ENCODE measurements around the gene DHCR24.

The DHCR24 gene

DNA sequence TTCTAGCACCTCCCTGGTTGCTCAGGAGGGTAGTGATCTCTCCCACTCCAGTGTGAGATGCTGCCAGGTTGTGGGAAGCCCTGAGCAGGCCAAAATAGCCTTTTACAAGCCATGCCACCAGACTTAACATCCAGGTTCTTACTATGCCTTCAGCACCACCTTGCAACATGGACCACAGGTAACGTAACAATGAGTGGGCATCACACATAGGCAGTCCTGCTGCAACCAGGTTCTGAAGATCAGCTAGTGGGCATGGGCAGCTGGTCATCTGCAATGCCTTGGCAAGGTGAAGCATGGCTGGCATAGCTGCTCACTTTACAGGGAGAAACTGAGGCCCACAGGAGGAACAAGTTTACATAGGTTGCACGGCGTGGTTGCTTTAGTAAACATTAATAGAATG lies 40.7 kb downstream of the DHCR24 start:
- DNase-seq (ENCODE audit: low spot score) = no peak

- no peak for DNase-seq (ENCODE audit: low spot score)
Measured at GRCh38 chr1:54845772-54846171, 41.2 kb downstream of the DHCR24 start.

GRCh38 chr1:54844564-54844963 lies 42.4 kb downstream of the DHCR24 start:
- no peak for DNase-seq (ENCODE audit: low spot score)

GRCh38 chr1:54843449-54843848 lies 43.5 kb downstream of the DHCR24 start:
- no peak for DNase-seq (ENCODE audit: low spot score)

GRCh38 chr1:54842963-54843362 lies 44.0 kb downstream of the DHCR24 start:
- no peak for DNase-seq (ENCODE audit: low spot score)

- DNase-seq (ENCODE audit: low spot score) = no peak
Measured at GRCh38 chr1:54842206-54842915, 44.6 kb downstream of the DHCR24 start.

DNA sequence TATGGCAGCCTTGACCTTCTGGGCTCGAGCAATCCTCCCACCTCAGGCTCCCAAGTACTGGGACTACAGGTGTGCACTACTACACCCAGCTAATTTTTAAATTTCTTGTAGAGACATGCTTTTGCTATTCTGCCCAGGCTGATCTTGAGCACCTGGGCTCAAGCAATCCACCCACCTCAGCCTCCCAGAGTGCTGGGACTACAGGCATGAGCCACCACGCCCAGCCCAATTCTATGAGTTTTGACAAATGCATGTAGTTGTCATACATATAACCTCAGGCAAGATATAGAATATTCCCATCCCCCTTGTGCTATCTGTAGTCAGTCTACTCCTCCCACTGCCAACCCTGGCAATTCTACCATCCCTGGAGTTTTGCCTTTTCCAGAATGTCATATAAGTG lies 47.2 kb downstream of the DHCR24 start:
- no peak for DNase-seq (ENCODE audit: low spot score)

DNA sequence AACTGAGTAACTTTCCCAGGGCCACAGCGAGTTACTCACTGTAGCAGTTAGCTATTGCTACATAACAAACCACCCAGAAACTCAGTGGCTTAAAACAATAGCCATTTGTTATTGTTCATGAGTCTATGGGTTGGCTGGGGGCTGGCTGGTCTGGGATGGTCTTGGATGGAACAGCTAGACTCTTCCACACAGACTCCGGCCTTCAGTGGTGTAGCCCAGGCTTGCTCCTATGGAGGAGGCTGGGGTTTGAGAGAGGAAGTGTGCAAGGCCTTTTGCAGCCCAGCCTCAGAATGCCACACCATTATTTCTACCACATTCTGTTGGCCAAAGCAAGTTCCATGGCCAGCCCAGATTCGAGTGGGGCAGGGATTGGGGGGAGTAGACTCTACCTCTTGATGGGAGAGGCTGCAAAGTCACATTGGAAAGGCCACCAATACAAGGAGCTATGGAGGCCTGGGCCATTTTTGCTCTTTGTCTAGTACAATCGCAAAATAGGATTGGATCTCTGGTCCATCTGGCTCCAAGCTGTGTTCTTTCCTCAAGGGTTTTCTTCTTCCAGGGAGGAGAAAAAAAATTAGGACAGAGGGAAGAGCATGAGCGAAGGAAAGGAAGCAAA lies 48.3 kb downstream of the DHCR24 start:
- no peak for DNase-seq (ENCODE audit: low spot score)

DNA sequence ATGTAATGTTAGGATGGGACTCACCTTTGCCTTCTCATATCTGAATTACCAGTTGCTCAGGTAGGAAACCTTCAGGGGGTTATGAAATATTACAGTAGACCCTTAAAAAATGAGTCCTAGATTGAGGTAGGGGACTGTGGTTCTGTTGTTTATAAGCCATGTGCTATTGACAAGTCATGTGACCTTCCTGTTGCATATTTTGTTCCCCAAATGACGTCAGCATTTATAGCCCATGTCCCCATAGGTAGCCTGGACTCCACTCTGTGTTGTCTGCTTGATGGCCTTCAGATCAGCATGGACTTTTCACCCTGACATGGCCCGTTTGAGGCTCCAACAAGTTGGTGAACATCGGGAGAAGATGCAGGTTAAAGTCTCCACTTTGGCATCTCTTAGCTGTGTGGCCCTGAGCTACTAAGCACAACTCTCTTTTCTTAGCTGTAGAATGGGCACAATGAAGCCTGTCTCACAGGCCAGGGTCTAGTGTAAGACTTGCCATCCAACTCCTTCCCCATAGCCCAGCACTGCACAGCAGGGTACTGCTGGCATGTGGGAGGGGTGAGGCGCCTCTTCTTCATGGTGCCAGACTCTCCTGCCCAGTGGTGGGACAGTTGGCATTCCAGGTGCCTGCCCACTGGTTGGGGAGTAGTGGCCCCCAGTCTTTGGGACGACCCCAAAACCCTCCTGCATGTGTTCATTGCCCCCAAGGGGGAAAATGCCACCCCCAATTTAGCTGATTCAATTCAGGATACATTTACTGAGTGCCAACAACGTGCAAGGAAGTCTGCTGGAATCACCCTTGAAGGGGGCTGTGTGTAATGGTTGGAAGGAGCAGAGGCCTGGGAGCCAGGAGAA lies 49.8 kb downstream of the DHCR24 start:
- no peak for DNase-seq (ENCODE audit: low spot score)

GRCh38 chr1:54836594-54836993 lies 50.4 kb downstream of the DHCR24 start:
- no peak for DNase-seq (ENCODE audit: low spot score)

DNA sequence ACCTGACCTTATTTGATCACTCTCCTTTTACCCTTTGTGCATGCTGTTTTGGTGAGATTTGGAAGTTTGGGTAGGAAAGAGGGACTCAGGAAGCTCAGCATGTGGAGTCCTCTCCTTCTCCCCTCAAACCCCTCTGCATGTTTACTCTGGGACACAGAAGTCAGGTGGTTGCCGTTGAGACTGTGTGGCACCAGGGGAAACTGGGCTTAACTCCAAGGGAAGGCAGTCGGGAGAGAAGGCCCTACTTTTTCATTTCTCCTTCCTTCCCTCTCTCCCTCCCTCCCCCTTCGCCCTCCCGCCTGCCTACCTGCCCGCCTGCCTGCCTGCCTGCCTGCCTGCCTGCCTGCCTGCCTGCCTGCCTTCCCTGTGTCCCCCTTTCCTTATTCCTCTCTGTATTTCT lies 51.0 kb downstream of the DHCR24 start:
- no peak for DNase-seq (ENCODE audit: low spot score)

DNA sequence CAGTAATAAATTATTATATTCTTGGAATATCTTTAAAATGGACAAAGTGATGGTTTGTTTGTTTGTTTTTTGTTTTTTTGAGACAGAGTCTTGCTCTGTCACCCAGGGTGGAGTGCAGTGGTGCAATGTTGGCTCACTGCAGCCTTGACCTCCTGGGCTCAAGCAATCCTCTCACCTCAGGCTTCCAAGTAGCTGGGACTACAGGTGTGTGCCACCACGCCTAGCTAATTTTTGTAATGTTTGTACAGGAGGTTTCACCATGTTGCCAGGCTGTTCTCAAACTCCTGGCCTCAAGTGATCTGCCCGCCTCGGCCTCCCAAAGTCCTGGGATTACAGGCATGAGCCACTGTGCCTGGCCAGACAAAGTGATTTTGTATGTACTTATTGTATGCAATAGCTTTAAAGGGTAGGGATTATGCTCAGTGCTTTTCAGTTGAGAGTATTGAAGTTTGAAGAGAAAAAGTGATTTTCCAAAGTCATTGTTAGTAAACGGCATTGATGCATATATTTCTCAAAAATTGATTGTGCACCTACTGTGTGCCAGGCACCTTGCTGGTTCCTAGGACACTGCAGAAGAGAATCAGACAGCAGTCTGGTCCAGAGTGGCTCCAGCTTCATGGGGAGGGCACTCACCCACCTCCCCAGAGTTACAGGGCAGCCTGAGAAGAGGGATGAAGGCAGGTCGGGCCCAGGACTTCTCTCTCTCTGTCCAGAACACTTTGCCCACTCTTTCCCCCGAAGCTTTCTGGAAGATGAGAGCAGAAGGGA lies 51.7 kb downstream of the DHCR24 start:
- no peak for DNase-seq (ENCODE audit: low spot score)

DNA sequence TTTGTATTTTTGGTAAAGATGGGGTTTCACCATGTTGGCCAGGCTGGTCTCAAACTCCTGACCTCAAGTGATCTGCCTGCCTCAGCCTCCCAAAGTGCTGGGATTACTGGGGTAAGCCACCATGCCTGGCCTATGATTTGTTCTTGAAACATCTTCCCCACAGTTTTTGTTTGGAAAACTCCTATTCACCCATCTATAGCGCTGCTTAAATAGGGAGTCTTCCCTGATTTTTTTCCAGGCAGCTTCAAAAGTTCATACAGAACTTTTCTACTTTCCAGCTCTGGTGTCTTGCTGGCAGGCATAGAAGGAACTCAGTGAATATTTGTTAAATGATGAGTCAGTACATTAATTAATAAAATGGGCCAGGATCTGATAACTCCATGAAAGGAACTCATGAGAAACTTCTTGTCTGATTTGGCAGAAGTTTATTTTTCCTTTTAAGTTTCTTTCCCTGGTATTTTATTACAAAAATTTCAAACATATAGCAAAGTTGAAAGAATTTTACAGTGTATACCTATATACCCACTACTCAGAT lies 52.9 kb downstream of the DHCR24 start:
- DNase-seq (ENCODE audit: low spot score) = no peak

- no peak for DNase-seq (ENCODE audit: low spot score)
Measured at GRCh38 chr1:54833121-54833520, 53.9 kb downstream of the DHCR24 start.

DNA sequence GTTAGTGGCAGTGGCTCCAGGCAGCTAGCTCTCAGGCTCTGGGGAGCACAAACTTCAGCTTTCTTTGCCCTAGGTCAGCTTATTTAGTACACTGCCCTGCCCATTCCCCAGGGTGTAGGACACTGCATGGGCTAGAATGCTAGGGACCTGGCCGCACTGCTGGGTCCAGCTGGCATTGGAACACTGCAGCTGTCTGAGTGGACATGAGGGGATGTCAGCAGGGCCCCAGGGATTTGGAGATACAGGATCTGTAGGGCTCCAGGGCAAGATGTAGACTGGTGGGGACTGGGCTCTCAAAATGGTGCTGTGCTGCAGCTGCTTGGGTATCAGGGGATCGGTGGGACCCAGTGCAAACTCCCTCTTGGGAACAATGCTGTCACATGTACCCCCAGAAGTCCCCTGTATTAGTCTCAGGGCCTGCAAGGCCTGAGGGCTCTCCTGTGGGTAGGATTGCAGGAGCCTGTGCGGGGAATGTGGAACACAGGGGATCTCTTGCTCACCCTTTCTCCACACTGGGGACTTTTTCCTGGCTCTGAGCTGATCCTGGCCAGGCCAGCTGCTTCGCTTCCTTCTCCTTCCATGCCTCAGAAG lies 60.7 kb downstream of the DHCR24 start:
- DNase-seq (ENCODE audit: low spot score) = no peak

- no peak for DNase-seq (ENCODE audit: low spot score)
Measured at GRCh38 chr1:54825696-54826095, 61.3 kb downstream of the DHCR24 start.

GRCh38 chr1:54823670-54824069 lies 63.3 kb downstream of the DHCR24 start:
- no peak for DNase-seq (ENCODE audit: low spot score)

DNA sequence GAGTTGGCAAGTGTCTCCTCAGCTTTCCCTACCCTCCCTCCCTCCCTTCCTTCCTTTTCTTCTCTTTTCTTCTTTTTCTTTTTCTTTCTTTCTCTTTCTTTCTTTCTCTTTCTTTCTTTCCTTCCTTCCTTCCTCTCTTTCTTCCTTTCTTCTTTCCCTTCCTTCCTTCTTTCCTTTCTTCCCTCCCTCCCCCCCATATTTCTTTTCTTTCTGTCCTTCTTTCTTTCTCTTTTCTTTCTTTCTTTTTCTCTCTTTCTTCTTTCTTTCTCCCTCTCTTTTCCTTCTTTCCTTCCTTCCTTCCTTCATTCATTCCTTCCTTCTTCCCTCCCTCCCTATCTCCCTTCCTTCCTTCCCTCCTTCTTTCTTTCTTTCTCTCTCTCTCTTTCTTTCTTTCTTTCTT lies 67.3 kb downstream of the DHCR24 start:
- no peak for DNase-seq (ENCODE audit: low spot score)

GRCh38 chr1:54819195-54819536 lies 67.8 kb downstream of the DHCR24 start:
- no peak for DNase-seq (ENCODE audit: low spot score)

DNA sequence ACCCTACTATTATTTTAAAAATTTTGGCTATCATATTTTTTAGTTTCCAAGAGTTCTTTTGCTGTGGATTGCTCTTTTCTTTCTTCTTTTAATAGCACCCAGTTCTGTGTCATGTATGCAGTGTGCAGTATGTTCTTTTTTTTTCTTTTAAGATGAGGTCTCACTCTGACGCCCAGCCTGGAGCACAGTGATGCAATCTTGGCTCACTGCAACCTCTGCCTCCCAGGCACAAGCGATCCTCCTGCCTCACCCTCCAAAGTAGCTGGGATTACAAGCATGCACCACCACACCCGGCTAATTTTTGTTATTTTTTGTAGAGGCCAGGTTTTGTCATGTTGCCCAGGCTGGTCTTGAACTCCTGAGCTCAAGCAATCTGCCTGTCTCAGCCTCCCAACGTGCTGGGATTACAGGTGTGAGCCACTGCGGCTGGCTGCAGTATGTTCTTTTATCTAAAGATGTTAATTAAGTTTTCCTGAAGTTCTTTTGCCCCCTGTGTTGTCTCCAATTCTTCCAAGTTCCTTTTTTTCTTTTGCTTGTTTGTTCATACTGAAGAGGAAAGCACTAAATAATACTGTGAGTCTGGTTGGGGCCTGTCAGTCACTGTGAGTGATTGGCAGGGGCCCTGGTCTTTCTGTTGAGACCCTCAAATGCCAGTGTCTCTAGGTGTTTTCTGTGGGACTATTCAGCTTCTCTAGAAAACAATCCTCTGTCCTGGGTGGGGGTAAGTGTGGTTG lies 68.4 kb downstream of the DHCR24 start:
- DNase-seq (ENCODE audit: low spot score) = no peak

- no peak for DNase-seq (ENCODE audit: low spot score)
Measured at GRCh38 chr1:54816951-54817350, 70.0 kb downstream of the DHCR24 start.
